ENCODE measurements around the gene CDH22. TPM values are rescaled to one million over a fixed set of nuclear protein-coding genes. Genes with fewer than 3 reads are reported as not detected.

The CDH22 gene
- total RNA-seq, 2 donors from 2014 or later, result 0.12 to 0.13 TPM

DNA sequence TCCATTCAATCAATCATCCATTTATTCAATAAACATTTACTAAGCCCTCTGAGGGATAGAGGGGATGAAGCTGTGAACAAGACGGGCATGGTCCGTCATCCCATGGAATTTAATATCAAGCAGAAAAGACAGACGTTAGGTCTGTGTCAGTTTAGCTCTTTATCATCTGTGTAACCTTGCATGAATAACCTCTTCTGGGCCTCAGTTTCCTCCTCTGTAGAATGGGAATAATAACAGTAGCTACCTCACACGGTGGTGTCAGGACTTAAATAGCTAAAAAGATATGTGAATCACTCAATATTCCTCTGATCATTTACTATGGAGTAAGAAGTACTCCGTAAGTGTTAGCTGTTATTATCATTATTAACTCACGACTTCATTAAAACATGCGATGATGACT is 21.3 kb downstream of the CDH22 start:
- Histone ChIP-seq H3K27ac (no peak overlapping the region), H3K27me3 (peaks cover 6% of the 10 kb centered on the region), H3K4me1 (no peaks in the 10 kb centered on the region), H3K9me3 (no peaks in the 10 kb centered on the region), H3K36me3 (no peaks in the 10 kb centered on the region), H3K4me3 (no peak overlapping the region), H3K9ac (ENCODE audit: low read depth in 2 of 2, low read length in 2 of 2) (no peak overlapping the region)
- no peak for DNase-seq
- intact Hi-C loops (cut with DNase I), result no loop called here
- TF ChIP-seq, protein P1, sequence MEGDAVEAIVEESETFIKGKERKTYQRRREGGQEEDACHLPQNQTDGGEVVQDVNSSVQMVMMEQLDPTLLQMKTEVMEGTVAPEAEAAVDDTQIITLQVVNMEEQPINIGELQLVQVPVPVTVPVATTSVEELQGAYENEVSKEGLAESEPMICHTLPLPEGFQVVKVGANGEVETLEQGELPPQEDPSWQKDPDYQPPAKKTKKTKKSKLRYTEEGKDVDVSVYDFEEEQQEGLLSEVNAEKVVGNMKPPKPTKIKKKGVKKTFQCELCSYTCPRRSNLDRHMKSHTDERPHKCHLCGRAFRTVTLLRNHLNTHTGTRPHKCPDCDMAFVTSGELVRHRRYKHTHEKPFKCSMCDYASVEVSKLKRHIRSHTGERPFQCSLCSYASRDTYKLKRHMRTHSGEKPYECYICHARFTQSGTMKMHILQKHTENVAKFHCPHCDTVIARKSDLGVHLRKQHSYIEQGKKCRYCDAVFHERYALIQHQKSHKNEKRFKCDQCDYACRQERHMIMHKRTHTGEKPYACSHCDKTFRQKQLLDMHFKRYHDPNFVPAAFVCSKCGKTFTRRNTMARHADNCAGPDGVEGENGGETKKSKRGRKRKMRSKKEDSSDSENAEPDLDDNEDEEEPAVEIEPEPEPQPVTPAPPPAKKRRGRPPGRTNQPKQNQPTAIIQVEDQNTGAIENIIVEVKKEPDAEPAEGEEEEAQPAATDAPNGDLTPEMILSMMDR (IDR thresholded peaks at IDR 0.05), result no peak

DNA sequence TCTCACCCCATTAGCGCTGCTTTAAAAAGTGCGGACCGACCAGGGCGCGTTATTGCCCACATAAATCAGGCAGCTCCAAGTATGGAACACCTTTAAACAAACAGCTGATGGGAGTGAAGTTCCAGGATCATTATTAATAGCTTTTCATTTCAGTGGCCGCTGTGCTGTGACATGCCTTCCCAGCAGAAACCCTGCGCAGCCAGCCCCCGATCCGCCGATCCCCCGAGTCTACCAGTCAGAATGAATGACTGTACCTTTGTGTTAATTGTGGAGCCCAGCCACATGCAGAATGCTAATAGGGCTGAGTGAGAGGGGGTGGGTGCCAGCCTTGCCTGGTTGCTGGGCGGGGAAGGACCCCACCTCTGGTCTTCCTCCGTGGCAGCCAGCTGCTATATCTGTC is 21.9 kb downstream of the CDH22 start:
- no peak overlapping the region for H3K9ac ChIP-seq (ENCODE audit: low read depth in 2 of 2, low read length in 2 of 2)
- intact Hi-C loops (cut with DNase I), result no loop called here
- H3K4me3 ChIP-seq, result no peak overlapping the region
- H3K4me1 ChIP-seq, result no peaks in the 10 kb centered on the region
- peaks cover 6% of the 10 kb centered on the region for H3K27me3 ChIP-seq
- H3K9me3 ChIP-seq, result no peaks in the 10 kb centered on the region
- no peak overlapping the region for H3K27ac ChIP-seq
- H3K36me3 ChIP-seq, result no peaks in the 10 kb centered on the region
- DNase-seq, result no peak
- TF ChIP-seq, protein P1 (IDR thresholded peaks at IDR 0.05), result no peak

DNA sequence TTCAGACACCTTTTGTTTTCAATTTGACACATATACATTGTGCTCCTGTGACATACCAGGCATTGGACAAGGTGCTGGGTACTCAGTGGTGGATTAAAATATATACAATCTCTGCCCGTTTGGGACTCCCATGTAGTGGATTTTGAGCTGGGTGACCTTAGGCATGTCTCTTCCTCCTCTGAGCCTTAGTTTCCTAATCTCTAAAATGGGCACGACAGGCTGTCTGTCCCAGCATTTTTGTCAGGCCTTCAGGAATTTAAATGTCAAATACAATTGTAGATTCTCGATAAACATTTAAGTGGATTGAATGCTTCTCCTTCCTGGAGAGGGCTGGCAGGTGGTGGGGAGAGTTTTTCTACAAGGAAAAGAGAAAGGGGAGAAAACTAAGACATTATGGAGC is 22.6 kb downstream of the CDH22 start:
- Histone ChIP-seq H3K9ac (ENCODE audit: low read depth in 2 of 2, low read length in 2 of 2) (no peak overlapping the region), H3K9me3 (no peaks in the 10 kb centered on the region), H3K27ac (no peak overlapping the region), H3K4me1 (no peaks in the 10 kb centered on the region), H3K27me3 (peaks cover 6% of the 10 kb centered on the region), H3K4me3 (no peak overlapping the region), H3K36me3 (no peaks in the 10 kb centered on the region)
- DNase-seq, result no peak
- TF ChIP-seq, protein P1 (IDR thresholded peaks at IDR 0.05), result no peak
- intact Hi-C loops (cut with DNase I), result no loop called here

DNA sequence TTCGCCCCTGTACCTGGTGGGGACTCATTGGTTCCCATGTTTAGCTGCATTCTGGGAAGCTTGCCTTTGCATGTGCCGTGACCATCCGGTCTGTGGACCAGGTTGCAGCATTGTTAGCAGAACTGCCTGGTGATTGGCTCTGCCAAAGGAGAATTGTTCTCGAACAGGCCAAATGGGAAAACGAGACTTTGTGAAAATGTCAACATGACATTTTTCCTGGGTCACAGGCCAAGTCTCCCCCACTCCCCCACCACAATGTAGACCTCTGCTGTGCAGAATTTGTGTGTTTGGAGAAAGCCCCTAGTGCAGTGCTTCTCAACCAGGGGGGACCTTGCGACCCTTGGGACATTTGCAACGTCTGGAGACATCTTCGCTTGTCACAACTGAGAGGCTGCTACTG is 23.2 kb downstream of the CDH22 start:
- intact Hi-C loops (cut with DNase I), result no loop called here
- TF ChIP-seq, protein P1 (IDR thresholded peaks at IDR 0.05), result no peak
- Histone ChIP-seq H3K4me1 (no peaks in the 10 kb centered on the region), H3K9ac (ENCODE audit: low read depth in 2 of 2, low read length in 2 of 2) (no peak overlapping the region), H3K4me3 (no peak overlapping the region), H3K27ac (no peak overlapping the region), H3K27me3 (peaks cover 6% of the 10 kb centered on the region), H3K9me3 (no peaks in the 10 kb centered on the region), H3K36me3 (no peaks in the 10 kb centered on the region)
- no peak for DNase-seq

DNA sequence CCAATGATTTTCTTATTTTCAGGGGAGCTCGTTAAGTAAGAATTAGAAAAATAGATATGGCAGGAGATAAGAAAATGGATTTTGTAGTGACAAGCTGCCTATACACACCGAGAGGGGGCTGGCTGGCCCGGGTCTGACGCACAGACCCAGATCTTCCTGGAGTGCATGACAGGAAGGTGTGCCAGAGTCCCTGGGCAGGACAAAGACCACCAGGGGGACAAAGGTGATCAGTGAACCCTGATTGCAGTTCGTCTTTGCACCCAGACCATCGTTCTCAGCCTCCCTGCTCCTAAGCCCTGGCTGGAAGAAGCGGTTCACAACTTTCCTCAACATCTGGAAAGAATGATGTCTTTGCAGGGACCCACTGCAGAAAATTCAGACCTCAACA is 24.3 kb downstream of the CDH22 start:
- TF ChIP-seq, protein P1 (IDR thresholded peaks at IDR 0.05), result no peak
- peaks cover 6% of the 10 kb centered on the region for H3K27me3 ChIP-seq
- H3K27ac ChIP-seq, result no peak overlapping the region
- H3K4me1 ChIP-seq, result no peaks in the 10 kb centered on the region
- H3K36me3 ChIP-seq, result no peaks in the 10 kb centered on the region
- DNase-seq, result no peak
- intact Hi-C loops (cut with DNase I), result no loop called here
- no peaks in the 10 kb centered on the region for H3K9me3 ChIP-seq
- no peak overlapping the region for H3K4me3 ChIP-seq
- H3K9ac ChIP-seq (ENCODE audit: low read depth in 2 of 2, low read length in 2 of 2), result no peak overlapping the region

Measured in colonic mucosa (tissue), 4 donors.